Dedifferentiated amniotic fluid mesenchymal stem cell (primary cell): ENCODE measurements around the gene ALKBH8.
"Not testable (repeated sequence)": the region's sequence is repeated elsewhere in the genome, so short reads cannot be mapped to it uniquely, and the experiment has no call there.

Experiments used
- DNase-seq: peaks from one replicate; pipeline ENCODE4 v3.0.0-alpha.2; 2016; ENCODE audit errors: extremely low spot score

The ALKBH8 gene

DNA sequence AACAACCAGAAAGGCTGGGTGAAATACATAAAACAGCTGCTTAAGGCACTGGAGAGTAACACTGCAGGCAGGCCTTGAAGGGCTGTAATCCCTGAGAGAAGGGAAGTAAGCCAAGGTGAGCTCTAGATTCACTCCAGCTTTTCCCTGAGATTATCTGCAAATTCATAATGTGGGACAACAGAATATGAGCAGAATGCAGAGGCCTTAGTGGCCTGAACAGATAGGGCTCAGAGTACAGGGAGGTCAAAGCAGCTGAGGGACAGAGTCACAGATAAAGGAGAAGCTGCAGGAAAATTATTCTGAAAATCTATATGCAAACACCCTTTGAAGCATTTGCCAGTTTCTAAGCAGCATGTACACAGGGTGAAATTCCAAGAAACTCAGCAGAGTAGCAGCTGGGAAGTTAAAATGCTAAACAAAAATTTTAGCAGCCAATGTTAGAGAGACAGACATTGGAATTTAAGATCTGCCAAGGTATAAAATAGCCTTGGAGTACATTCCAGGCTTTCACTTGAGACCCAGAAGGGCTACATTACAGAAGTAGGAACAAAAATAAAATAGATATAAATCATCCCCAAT is 59.8 kb downstream of the ALKBH8 start:
- DNase-seq, result no peak

DNA sequence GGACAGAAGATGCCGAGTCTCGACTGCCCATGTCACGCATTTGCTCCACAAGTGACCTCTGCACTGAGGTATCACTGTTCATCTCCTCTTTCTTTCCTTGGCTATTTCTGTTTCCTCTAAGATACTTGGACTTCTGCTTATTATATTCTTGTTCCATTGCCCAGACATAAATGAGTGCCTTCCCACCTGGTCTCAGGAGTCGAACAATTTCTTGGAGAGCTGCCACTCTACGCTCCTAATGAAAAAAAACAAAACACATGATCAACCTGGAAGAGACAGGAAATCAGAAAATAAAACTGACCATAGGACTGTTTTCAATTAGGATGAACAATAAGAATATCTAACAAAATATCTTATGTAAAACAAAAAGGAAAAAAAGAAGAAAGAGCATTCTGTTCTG is 60.6 kb downstream of the ALKBH8 start:
- DNase-seq, result no peak

- DNase-seq, result no peak
Observed at GRCh38 chr11:107501713-107502112, 63.8 kb downstream of the ALKBH8 start.

DNA sequence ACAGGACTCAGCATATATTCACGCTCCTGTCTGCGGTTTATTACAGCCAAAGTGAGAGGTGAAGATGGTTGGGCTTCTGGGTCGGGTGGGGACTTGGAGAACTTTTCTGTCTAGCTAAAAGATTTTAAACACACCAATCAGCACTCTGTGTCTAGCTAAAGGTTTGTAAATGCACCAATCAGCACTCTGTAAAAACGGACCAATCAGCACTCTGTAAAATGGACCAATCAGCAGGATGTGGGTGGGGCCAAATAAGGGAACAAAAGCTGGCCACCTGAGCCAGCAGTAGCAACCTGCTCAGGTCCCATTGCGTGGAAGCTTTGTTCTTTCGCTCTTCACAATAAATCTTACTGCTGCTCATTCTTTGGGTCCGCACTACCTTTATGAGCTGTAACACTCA is 68.2 kb downstream of the ALKBH8 start:
- DNase-seq, result not testable (repeated sequence)

DNA sequence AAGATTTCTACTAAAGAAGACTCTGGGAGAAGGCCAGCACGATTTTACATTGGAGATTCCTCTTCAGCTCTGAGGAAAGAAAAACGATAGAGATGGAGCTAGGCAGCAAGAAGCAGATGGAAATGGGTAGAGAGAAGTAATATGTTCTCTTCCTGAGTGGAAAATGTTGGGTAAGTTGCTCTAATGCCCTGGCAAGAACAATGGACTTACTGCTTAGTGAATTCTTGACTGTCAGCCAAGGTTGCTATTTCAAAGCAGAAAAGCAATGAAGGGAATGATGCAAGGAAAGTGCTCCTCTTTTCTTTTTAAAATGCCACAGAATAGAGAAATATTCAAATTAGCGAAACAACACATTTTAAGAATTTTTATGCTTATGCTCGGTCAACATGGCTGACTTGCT is 69.5 kb downstream of the ALKBH8 start:
- peak; percentile 69 for DNase-seq

GRCh38 chr11:107494055-107494454 is 71.5 kb downstream of the ALKBH8 start:
- no peak for DNase-seq

DNA sequence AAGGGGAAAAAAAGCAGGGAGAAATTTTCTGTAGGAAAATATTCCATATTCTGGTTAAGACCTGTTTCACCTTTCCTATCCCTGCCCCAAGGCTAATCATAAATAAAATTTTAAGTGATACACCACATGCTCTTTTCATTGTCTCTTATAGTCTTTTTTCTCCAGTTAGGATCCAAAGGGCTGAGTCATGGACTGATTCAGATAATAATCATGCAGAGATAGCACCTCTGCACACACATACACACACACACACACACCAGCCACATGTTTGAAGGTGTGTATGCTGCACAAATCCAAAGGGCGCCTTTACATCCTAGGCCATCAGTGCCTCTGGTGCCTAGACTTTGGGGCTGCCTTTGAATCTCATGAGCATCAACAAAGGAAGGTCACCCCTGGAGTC is 72.4 kb downstream of the ALKBH8 start:
- no peak for DNase-seq

- DNase-seq, result no peak
Observed at GRCh38 chr11:107490836-107491235, 74.7 kb downstream of the ALKBH8 start.

GRCh38 chr11:107482234-107482633 is 83.3 kb downstream of the ALKBH8 start:
- no peak for DNase-seq

- DNase-seq, result no peak
Observed at GRCh38 chr11:107478922-107479321, 86.6 kb downstream of the ALKBH8 start.

- DNase-seq, result no peak
Observed at GRCh38 chr11:107477820-107478219, 87.7 kb downstream of the ALKBH8 start.

- DNase-seq, result no peak
Observed at GRCh38 chr11:107473792-107474191, 91.7 kb downstream of the ALKBH8 start.

- no peak for DNase-seq
Observed at GRCh38 chr11:107472966-107473365, 92.6 kb downstream of the ALKBH8 start.

DNA sequence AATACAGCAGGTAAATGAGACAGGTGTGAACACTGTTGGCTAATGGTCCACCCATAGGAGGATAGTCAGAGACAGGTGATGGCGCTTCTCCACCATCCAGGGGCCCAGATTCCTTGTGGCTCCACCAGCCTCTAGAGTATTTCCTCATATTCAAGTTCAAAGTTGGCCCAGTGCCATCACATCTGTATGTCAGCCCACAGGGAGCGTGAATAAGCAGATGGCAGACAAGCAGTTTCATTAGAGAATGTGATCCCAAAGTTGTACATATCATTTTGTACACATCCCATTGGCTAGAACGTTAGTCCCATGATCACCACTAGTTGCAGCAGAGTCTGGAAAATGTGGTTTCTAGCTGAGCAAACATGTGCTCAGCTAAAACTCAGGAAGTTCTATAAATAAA is 96.9 kb downstream of the ALKBH8 start:
- no peak for DNase-seq

DNA sequence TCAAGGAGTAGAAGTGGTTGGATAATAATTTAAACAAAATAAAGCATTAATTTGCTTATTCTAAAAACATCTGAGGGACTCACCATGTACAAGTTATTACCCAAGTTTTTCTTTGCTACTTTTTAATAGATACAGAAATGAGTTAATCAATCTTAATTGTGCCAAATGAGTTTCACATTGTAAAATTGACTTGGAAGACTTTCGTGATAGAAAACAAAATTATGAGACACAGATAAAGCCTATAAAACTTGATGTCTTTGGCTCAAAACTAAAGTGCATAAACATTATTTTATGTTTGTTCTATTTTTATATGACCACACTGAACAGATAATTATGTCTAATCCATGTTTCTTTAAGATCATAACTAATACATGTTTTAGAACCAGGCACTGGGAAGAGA is 97.8 kb downstream of the ALKBH8 start:
- DNase-seq, result no peak

DNA sequence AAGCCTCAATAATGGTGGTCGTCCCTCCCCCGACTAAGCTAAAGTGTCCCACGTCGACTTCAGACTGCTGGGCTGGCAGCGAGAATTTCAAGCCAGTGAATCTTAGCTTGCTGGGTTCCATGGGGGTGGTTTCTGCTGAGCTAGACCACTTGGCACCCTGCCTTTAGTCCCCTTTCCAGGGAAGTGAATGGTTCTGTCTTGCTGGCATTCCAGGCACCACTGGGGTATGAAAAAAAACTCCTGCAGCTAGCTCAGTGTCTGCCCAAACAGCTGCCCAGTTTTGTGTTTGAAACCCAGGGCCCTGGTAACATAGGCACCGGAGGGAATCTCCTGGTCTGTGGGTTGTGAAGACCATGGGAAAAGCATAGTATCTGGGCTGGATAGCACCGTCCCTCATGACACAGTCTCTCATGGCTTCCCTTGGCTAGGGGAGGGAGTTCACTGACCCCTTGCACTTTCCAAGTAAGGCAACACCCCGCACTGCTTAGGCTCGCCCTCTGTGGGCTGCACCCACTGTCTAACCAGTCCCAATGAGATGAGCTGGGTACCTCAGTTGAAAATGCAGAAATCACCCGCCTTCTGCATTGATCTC is 99.2 kb downstream of the ALKBH8 start:
- not testable (repeated sequence) for DNase-seq

- peak; percentile 98 for DNase-seq
Observed at GRCh38 chr11:107457558-107458271, 107.8 kb downstream of the ALKBH8 start, which contains the start of gene CWF19L2. CWF19L2 (minus strand) TSS chr11:107457825; CDS start chr11:107457816, 9 bp downstream.

GRCh38 chr11:107457205-107457557 is 108.4 kb downstream of the ALKBH8 start:
- DNase-seq, result no peak

- no peak for DNase-seq
Observed at GRCh38 chr11:107453594-107454286, 111.8 kb downstream of the ALKBH8 start.
